Activated T-cell treated with anti-CD3 and anti-CD28 coated beads for 48 hours (primary cell): ENCODE data around the gene GPRC5B.

Source experiments
- DNase-seq: peaks from one replicate; pipeline ENCODE4 v3.0.0-alpha.2; 2020; ENCODE audit warnings: low read depth

The GPRC5B gene

DNA sequence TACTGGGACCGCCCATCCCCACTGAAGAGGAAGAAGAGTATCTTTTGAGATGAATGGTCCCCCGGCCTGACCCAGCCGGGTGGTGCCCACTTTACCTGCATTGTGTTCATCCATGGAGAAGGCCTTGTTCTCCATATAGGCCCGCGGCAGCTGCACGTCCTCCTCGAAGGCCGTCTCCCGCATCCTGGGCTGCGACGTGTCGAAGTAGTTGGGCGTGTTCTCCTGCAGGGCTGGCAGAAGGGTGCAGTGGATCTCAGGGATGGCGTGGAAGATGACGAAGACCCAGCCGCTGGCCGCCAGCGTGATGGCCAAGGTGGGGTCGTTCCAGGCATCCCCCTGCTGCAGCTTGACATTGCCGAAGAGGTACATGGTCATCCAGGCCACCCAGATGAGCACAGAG lies 12.9 kb downstream of the GPRC5B start:
- DNase-seq = no peak

DNA sequence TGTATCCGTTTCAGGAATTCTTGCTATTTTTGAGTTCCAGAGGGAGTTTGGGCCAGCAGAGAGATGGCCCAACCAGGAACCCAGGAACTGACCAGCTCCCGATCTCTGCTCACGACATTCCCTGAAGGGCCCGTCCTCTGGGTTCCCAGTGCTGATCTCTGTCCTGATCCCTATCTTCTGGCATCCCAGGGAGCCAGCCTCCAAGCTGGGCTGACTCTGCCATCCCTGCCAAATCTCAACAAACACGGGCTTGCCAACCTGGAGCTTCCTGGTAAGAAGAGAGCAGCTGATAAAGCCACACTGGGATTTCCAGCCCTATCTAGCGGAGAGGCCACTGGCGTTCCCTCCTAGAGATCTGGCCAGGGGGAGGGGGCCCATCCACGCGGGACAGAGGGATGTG lies 16.2 kb downstream of the GPRC5B start:
- no peak for DNase-seq

- DNase-seq = no peak
These were observed 20.1 kb downstream of the GPRC5B start for GRCh38 chr16:19864566-19864965.

DNA sequence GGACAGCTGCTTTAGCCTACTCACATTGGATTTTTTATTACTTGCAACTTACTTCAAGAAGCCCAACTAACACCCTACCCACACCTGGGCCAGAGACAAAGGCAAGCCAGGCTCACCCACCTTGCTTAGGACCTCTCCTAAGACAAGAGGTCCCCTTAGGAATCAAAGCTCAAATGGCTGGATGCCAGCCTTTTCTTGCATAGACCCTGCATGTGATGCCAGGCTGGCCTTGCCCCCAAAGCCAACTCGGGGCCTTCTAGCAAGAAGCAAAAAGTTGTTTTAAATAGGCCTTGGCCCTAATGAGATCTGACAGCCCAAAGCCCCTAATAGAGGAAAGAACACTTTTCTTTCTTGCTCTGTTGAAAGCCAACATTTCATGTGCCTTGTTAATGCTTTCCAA lies 20.7 kb downstream of the GPRC5B start:
- no peak for DNase-seq

DNA sequence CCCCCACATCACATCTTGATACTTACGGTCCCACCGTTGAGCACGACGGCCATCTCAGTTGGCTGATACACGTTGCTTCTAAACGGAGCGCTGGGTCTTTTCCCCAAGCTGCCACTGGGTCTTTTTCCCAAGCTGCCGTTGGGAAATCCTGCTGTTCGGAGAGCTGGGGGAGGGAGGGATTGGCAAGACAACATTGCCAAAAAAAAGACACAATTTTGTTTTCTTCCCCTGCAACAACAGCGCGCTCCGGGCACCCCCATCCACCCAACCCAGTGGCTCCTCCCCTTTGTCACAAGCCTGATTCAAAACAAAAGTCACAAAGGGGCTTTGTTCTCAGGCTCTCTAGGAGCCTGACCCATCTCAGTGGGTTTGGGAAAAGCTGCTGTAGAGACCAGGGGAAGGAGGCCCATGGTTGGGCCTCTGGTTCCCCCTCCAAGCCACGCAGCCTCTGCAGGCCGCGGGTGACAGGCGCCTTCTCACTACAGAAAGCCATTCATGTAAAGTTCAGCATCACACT lies 22.8 kb downstream of the GPRC5B start:
- DNase-seq = no peak

DNA sequence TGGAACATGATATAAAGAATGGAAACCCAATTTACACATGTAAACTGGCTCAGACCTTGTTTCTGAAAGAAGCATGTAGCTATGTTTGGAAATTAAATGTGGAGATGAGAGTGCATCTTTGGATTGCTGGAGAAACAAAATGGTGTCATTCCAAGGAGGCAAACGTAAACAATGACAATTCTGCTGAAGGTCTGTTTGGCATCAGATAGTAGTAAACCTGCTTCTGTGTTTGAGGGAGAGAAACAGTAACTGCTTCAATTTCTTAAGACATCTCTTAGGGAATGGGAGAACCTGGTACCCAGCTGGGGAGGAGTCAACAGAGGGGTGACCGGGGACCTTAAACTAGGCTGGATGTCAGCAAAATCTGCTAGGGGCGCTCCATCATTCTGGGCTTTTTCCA lies 23.5 kb downstream of the GPRC5B start:
- DNase-seq = no peak

DNA sequence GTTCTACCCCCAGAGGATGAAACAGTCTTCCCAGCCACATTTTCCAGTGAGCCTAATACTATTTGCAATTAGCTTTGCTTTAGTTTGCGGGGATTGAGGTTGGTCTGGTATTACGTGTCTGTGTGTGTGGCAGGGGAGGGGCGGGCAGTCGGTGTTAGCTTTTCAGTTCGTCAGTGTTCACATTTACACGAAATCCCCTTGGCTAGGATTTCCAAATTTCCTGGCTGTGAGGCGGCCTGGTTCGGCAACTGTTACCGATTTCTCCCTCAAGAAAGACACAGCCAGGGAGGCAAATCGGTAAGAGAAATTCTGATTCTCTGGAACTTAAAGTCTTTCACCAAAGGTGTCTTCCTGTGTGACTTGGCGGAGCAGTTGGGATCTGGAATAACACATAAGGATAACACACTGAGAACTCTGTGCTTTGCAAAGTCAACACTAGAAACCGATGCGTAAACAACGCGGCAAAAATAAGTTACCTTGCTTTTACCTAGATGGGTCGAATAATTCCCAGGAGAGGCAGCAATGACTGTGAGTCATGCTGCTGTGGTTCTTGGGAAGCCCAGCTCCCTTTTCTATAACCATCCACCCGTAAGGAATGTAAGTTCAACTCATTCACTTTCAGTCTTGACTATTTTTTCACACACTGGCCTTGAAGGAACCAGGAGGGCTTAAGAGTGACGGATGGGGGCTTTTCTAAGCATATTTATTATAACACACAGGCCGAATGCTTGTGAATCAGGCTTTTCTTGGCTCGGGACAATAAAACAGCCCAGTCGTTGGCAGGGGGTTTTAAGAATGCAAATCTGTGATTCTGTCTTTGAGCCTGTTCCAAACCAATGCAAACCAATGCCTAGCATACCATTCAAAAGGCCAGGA lies 24.2 kb downstream of the GPRC5B start:
- DNase-seq = no peak

GRCh38 chr16:19859603-19860002 lies 25.0 kb downstream of the GPRC5B start:
- no peak for DNase-seq

DNA sequence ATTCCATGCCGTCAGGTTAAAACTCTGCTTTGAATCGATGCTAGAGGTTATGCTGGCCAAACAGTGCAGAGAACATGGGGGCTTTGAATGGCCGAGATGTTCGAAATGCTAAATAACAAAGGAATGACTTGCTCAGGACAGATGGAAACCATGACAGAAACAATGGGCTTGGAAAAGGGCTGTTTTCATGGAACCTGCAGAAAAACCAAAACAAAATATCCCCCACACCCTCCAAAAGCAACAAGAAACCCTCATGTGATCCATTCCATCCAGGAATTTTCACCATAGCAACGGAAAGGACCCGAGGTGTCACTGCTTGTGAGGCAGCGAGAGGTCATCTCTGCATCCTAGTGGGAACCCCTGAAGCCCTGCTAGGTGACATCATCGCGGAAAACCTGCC lies 25.5 kb downstream of the GPRC5B start:
- no peak for DNase-seq

- DNase-seq = no peak
These were observed 26.2 kb downstream of the GPRC5B start for GRCh38 chr16:19858340-19859018.

DNA sequence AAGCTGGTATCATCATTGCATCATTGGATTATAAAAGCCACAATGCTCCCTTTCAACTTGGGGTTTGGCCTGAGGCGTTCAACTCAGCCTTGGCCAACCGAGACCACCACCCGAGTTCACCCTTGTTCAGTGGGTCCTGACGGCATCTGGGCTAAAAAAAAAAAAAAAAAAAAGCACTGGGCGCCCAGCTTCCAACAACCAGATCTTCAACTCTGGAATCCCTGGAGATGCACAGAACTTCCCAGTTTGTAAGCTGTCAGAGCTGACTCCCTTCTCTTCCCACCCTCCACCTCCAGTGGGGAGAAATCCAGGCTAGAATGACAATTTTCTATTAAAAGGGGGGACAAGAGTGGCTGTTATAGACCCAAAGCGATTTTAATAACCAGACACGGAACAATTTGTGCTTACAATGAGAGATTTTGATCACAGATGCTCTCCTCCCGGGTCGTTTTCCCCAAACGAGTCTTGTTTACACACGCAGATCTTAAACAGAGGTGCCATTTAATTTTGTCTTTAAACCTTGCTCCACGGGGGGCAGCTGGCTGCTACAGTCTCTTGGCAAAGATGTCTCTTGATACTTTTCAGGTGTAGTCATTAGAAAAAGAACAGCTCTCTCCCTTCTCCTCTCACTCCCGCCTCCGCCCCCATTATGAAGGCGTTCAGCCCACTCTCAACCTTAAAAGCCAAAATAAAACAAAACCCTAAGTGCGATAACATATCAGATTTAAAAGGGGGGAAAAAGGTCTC lies 26.9 kb downstream of the GPRC5B start:
- DNase-seq = no peak

- DNase-seq = no peak
These were observed 28.5 kb downstream of the GPRC5B start for GRCh38 chr16:19856120-19856519.

DNA sequence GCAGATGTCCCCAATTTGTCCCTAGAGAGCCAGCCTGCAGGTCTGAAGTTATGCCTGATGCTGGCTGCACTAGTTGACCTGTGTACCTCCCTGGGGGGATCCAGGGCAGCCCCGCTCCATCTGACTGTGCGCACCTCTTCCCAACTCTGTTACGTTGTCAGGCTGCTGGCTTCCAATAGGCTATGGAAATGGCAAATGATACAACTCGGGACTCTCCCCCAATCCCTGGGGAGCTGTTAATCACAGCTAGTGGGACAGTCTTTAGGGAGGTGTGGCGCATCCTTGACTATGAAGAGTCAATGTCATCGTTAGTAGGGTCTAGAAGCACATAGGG lies 30.1 kb downstream of the GPRC5B start:
- no peak for DNase-seq

DNA sequence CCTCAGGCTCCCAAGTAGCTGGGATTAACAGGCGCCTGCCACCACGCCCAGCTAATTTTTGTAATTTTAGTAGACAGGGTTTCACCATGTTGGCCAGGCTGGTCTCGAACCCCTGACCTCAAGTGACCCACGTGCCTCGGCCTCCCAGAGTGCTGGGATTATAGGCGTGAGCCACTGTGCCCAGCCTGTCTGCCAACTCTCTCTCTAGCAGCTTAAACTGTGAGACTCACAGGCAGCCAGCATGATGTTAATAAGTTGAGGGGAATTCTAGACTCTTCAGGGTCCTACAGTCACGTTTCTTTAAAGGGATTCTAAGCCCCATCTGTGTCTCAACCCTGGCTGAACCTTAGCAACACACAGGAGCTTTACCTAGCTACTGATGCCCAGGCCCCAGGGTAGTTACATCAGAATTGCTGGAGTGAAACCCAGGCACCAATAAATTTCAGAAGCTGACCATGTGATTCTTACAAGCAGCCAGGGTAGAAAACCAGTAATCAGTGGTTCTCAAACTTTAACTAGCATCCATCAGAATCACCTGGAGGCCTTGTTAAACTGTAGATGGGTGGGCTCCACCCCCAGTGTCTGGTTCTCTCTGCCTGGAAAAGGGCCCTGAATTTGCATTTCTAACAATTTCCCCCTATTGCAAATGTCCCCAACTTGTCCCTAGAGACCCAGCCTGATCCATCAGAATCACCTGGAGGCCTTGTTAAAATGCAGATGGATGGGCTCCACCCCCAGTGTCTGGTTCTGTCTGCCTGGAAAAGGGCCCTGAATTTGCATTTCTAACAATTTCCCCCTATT lies 30.7 kb downstream of the GPRC5B start:
- DNase-seq = no peak

- DNase-seq = no peak
These were observed 31.4 kb downstream of the GPRC5B start for GRCh38 chr16:19853132-19853741.

DNA sequence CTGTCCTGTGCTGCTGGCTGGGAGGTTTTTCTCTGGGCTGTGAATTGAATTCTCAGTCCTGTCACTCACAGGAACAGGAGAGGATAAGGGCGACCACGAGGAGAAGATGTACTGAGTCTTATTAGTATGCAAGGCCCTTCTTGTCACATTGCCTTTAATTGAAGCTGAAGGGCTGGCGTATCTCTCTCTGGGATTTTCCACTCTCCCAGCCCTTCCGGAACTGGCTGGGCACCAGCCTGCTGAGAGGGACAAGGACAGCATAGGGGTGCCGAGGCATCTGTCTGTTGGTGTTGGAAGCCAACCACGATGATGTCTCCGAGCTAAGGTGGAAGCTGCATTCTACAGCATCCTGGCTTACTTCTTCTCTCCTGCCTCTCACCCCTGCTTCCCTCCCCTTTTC lies 33.2 kb downstream of the GPRC5B start:
- DNase-seq = no peak

GRCh38 chr16:19850131-19850817 lies 34.4 kb downstream of the GPRC5B start:
- no peak for DNase-seq

- DNase-seq = no peak
These were observed 35.9 kb downstream of the GPRC5B start for GRCh38 chr16:19848756-19849155.

GRCh38 chr16:19846436-19846835 lies 38.2 kb downstream of the GPRC5B start:
- DNase-seq = no peak

GRCh38 chr16:19844945-19845641 lies 39.6 kb downstream of the GPRC5B start:
- DNase-seq = no peak
